Fibroblast of peridontal ligament (primary cell): Measurements from ENCODE around the gene RGL2.
A peak's percentile ranks its signal among the peaks of the same experiment; 100 is the strongest.
"Not testable (repeated sequence)": the region's sequence is repeated elsewhere in the genome, so short reads cannot be mapped to it uniquely, and the experiment has no call there.

Experiments
- DNase-seq: peaks from one replicate; pipeline ENCODE4 v3.0.0-alpha.2; 2010; ENCODE audit errors: extremely low read depth

Gene RGL2

DNA sequence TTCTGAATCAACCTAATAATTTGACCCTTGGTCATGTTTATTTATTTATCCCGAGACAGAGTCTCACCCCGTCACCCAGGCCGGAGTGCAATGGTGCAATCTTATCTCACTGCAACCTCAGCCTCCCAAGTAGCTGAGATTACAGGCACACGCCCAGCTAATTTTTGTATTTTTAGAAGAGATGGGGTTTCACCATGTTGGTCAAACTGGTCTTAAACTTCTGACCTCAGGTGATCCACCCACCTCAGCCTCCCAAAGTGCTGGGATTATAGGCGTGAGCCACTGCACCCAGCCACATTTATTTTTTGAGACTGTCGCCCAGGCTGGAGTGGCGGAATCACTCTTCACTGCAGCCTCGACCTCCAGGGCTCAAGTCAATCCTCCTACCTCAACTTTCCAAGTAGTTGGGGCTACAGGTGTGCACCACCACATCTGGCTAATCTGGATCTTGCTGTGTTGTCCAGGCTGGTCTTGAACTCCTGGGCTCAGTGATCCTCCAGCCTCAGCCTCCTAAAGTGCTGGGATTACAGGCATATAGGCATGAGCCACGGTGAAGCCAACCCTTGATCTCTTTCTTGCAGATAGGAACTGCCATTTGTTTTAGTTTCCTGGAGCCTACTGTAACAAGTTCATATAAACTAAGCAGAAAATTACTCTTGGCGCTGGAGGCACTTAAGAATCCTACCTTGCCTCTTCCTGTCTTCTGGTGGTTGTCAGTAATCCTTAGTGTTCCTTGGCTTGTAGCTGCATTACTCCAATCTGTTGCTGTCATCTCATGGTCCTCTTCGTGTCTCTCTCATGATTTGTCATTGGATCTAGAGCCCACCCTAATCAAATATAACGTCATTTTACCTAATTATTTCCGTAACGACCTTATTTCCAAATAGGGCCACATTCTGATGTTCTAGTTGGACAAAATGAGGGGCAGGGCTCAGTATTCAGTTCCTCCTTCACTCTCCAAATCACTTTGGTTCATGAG is 24.5 kb downstream of the RGL2 start:
- DNase-seq, result no peak

DNA sequence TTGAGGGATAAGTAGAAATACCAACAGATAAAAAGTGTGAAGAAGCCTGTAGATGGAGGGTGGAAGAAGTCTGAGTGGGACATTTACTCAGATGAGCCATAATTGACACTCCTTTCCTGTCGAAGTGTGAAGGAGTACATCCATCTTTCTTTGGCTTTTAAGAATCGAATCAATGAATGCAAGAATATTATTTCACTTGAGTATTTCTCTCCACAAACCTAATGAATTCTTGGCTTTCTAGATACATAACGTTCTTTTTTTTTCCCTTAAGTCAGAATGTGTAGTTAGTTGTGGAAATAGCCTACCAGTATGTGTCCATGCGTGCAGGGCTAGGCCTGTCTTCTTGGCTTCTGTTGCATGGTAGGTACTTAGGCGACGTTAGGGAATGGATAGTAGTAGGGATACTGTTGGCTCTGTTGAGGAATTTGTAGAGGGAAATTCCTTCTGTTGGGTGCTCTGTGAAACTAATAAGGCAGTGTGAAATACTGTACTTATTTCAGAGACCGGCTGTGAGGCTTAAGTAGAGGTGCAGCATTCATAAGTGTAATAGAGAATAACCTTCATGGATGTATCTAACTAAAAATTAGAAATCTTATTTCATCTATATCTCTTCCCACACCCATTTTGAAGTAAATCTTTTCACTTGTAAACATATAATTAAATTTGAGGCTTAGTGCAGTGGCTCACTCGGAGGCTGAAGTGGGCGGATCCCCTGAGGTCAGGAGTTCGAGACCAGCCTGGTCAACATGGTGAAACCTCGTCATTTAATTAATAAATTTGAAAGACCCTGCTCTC is 25.4 kb downstream of the RGL2 start:
- DNase-seq, result peak; percentile 11

DNA sequence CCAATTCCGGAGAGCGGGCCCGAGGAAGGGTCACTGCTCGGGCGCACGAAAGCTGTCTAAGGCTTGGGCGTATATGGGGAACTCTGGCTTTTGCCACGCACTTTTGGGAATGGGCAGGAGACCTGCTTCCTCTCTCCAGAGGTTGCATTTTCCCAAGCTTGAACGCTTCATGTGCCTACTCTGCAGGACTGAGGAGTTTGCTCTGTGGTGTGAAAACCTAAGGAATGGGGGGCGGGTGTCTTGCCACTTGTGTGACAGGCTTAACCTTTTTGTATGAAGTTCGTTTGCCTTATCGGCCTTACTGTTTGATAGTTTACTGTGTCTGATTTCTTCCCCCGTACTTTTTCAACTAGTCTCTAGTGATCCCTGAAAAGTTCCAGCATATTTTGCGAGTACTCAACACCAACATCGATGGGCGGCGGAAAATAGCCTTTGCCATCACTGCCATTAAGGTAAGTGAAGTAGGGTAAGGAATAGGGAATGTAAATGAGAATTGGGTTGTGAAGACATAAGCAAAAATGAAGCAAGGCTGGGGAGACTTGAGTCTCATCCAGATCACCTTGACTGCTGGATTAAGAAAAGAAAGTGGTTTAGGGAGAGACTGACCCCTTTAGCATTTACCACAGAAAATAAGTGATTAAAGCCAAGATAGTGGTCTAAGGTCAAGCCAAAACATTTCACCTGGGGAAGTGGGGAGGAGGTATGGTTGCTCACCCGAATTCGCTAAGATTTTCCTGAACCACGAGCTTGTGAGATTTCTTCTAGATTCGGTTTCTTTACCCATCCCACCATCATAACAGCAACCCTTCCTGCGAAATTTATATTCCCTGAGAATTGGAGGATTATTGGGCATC is 26.2 kb downstream of the RGL2 start:
- no peak for DNase-seq

DNA sequence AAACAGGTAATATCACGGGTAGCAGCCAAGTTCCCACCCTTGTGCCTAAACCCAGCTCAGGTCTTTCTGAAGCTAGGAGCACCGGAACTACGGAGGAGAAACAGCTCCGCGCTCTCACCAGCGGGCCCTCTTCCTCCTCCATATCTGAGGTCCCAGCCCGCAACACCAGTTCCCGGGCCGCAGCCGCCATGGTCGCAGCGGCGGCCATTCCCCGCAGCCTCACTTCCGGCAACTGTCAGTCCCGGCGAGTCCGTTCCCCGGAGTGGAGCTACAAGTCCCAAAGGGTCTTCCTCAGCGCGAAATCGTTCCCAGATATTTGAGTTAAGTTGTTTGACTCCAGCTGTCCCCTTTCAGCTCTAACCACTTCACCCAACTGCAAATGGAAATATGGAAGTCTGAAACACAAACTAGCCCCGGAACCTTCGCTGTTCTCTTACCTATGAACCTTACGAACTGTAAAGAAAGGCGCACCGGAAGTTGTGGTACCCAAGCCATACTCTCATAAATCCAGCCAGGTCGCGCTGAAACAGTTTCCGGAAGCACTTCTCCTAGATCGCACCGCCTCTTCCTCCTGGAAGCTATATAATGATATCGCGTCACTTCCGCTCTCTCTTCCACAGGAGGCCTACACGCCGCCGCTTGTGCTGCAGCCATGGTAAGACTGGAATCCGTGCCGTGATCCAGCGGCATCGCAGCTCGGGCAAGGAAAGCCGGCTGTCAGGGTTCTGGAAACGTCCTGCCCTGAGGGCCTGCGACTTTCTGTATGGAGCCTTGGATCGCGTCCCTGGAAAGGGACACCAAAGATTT is 27.1 kb downstream of the RGL2 start, which contains the start of the genes RPS18 and VPS52:
TSS of gene RPS18 (plus strand) at position 608 of the 807 bp plus-strand sequence. CDS start at position 653, 45 bp downstream.
TSS of gene VPS52 (minus strand) at position 409 of the 807 bp plus-strand sequence. CDS start at position 208, 201 bp downstream.
- DNase-seq, result peak; percentile 100

DNA sequence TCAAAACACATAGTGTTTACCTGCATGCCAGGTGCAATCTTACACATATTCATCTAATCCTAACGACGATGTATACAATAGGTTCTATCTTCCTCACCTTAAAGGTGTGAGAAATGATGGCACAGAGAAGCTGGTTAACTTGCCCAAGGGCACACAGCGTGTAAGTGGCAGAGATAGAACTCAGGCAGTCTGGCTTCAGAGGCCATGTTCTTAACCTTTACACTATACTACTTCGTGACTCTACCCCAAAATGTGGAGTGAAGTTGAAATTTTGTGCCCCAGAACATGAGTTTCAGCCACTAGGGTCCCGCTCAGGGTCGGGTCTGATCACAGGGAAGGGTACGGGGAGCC is 27.6 kb downstream of the RGL2 start:
- DNase-seq, result no peak

DNA sequence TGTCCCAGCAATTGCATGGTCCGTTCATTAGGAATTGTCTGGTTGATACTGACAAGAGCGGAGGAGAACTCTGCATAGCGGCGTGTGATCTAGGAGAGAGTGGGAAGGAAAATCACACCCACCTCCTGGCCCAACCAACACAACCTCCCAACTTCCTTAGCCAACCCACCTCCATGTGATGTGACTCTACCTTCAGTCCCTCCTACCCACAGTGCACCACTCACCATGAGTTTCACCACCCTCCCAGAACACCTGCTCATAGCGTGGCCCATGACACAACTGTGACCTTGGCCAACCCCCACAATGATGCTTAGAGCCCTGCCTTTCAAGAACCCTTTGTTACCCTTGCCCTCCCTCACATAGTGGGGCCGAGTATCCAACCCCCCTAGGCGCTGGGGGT is 34.7 kb downstream of the RGL2 start:
- DNase-seq, result no peak

DNA sequence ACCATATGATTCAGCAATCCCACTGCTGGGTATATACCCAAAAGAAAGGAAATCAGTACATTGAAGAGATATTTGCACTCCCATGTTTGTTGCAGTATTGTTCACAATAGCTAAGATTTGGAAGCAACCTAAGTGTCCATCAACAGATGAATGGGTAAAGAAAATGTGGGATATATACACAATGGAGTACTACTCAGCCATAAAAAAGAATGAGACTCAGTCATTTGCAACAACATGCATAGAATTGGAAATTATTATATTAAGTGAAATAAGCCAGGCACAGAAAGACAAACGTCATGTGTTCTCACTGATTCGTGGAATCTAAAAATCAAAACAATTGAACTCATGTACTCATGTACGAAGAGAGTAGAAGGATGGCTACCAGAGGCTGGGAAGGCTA is 36.3 kb downstream of the RGL2 start:
- DNase-seq, result not testable (repeated sequence)

DNA sequence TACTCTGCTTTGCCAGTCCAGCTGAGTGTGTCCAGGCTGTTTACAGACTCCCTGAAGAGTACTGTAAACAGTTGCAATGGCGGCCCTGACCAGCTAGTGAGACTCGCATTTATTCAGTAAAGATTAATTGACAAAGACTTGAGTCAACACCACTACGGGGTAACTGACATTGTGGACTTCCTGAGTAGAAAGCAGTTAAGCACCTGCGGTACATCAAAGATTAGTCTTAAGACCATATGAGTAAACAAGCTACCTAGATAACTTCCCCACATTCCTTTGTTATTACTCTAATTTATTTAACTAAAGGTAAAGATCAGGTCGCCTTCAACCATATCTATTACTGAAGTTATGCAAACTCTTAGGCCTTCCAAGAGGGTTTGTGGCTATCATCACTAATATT is 39.7 kb downstream of the RGL2 start:
- DNase-seq, result no peak

DNA sequence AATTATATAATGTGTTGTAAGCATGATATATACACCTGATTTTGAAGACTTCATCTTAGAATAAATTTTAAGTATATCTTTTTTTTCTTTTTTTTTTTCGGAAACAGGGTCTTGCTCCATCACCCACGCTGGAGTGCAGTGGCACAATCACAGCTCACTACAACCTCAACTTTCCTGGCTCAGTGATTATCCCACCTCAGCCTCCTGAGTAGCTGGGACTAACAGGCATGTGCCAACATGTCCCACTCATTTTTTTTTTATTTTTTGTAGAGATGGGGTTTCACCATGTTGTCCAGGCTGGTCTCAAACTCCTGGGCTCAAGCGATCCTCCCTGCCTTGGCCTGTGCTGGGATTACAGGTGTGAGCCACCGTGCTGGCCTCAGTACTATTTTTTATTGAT is 44.2 kb downstream of the RGL2 start:
- no peak for DNase-seq

DNA sequence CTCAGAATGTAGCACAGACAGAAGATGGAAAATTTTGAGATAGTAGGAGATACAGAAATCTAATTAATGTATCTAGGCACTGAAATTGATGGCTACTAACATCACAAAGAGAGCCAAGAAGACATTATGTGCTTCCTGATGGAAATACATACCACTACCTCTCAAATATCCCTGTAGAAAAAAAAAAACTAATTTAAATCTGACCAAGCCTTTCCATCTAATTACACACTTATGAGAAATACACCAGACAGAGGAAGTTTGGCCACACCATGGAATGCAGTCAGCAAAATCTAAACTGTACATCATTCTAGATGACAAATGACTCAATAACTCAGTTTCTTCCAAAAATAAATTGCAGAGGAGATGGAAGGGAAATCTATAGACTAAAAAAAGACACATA is 46.0 kb downstream of the RGL2 start:
- DNase-seq, result peak; percentile 25

DNA sequence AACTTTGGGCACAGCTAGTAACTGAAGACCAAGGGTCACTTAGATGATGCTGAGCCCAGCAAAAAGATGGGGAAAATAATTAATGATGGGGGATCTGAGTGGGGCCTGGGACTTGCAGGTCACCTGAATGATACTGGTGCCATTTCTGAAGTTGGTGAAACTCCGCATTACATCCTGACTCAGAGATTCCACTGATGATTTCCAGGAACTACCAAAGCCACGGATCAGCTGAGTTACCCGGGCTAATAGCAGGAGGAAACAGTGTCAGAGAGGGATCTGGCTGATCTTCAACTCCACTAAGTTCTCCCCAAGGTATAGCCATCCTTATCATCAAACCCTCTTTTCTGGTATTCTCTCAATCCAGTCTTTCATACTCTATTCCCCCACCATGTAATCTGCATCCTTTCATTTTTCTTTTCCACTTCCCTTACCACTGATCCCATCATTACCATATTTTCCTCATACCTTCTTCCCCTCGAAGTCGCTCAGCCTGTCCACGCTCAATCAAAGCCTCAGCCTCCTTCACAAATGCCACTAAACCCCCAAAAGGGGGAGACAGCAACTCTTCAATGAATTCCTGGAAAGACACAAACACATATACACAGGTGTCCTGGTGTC is 47.2 kb downstream of the RGL2 start:
- peak; percentile 12 for DNase-seq

DNA sequence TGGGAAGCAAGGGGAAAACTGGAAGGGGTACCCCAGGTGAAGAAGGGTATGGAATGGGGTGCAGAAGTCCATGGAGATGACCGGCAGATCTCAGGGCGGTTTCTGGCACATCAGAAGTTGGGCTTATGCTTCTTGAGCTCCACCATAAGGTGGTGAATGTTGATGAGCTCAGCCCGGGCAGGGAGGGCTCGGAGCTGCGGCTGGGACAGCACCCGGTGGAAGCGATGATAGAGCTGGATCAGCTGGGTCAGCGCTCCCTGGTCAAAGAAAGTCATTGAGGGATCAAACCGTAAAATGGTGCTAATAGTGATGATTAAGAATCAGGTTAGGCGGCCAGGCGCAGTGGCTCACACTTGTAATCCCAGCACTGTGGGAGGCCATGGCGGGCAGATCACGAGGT is 48.0 kb downstream of the RGL2 start:
- DNase-seq, result no peak

DNA sequence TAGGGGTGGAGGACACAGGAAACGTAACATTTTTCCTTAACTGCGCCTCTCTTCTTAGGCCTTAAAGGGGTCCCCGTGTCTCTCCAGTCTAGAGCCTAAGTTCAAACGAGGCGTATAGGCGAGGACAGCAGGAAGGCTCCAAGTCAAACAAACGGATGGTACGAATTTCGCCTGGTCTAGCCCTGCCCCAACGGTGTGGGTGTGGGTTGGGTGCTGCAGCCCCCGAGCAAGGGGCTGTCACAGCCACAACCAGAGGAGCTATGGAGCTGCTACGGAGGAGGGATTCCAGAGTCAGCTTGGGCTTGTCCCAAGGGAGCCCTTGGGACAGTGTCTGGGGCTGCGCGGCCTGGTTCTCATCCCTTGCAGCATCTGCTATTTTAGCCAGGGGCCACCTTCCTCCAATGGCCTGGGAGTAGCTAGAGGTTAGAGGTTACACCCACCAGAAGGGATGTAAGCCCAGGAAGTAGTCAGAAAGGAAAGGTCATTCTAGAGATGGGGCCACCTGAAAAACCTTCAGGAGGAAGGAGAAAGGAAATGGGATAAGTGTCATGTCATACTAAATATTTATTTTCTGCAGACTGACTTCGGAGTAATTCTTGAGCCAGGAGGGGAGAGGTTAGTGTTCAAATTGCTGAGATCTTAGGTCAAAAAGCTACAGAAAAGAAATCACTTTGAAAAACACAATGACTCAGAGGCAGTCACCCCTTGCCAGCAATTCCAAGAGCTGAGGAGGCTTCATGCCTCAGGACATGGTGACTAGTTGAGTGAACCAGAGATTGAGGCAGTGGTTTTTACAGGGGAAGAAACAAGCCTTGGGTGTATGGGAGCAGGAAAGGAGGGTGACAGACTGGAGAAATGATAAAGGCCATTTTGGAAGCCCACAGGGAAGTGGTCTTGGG is 48.8 kb downstream of the RGL2 start:
- DNase-seq, result peak; percentile 82

DNA sequence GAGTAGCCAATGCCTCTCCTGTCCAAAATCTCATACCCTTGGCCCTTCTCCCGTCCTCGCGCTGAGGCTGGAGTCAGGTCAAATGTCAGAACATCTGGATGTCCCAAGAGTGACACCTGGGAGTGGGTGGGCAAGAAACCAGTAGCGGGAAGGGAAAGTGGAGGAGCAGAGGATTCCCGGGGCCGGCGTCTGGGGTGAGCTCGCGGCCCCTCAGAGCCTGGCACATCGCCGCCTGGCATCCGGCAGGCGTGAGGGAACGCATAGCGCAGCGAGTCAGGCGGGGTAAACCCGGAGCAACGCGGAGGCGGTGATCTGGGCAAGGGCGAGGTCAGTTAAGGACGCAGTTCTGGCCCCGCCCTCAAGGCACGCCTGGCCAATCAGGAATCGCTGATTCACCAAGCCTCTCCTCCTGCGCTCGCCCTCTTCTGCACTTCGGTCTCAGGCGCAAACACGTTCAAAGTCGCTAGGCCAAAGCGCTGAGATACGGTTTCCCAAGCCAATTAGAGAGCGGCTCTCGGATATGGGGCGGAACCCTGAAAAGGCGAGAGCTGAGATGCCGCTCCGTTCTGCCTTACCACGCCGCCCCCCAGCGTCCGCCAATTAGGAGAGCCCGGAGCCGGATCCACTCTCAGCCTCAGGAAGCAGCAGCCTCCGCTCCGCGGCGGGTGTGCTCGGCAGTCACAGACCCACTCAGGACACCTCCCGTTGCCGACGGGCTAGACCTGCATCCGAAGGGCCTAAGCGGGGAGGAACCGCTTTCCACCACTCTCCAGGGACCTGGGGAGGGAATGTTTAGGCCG is 49.6 kb downstream of the RGL2 start:
- peak; percentile 99 for DNase-seq

DNA sequence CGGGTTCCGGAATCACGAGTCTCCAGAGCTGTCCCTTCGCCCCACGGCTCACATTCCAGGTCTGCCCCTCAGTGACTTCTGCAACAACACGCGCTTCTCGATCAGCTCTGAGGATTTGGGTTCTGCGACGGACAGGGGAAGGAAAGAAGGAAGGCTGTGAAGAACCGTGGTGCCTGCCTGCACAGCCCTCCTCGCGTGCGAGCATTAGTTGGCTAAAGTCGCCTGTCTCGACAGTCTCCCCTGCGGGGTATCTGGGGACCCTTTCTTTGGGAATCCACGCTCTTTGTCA is 50.2 kb downstream of the RGL2 start:
- DNase-seq, result no peak

DNA sequence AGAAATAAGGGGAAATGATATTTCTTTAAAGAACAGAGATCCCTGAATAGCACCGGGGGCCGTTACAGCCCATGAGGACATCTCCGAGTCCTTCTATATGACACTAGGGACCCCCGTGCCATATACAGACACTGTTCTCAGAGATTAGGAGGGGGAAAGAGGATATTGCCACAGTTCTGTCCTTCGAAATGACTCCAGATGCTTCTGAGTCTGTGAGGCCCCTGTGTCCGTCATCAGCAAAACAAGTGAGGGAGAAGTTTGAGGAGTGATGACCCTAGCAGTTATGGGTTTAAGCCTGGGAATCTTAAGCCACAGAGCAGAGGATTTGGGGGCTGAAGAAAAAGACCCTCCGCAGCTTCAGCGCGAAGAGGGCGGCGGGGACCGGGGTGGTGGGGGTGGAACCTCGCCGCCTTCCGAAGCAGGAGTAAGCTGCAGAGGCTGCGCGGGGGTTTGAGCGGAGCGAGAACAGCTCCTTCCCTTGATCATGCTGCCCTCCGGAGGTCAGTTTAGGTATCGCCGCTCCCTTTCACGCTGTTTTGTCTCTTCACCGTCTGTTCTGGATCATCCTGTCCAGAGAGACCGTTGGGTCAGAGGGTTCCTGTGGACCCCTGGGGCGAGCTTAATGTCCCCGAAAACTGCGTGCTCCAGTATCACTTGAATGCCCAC is 50.6 kb downstream of the RGL2 start:
- DNase-seq, result peak; percentile 87

DNA sequence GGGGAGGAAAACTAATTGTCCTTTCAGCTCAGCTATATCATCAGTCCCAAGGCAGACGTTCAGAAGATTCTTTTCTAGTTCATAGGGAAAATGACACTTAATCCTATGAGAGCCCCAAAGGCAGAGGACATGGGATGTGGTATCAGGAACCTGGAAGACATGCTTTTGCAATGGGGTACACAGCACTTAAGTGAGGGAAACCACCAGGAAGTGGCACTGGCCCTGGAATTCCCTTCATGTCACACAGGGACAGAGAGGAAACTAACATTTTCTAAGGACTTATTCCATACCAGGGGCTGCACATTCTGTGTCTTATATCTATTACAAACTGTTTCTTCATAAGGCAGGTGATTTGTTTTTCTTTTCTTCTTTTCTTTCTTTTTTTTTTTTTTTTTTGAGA is 55.3 kb downstream of the RGL2 start:
- DNase-seq, result no peak

DNA sequence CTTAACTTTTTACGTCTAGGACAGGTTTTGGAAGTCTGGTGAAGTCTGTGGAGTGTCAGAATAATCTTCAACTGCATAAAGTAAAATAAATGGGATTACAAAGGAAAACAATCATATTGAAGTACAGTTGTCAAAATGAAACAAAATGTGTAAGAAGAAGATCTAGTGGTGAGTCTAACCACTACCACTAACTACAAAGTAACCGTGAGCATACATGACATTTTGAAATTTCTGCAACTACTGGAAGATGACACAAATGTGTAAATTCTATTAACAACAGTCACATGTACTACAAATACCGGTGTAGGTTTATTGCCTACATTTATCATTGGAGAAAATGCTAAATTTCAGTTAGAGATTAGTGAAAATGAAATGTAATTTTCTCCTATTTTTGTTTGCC is 56.8 kb downstream of the RGL2 start:
- DNase-seq, result no peak
